ENCODE measurements around the gene PRTG. TPM values are rescaled to one million over a fixed set of nuclear protein-coding genes. Genes with fewer than 3 reads are reported as not detected.

Gene PRTG
- total RNA-seq, 4 donors from 2014 or later, result 0.42 to 1.9 (median 1.8) TPM

DNA sequence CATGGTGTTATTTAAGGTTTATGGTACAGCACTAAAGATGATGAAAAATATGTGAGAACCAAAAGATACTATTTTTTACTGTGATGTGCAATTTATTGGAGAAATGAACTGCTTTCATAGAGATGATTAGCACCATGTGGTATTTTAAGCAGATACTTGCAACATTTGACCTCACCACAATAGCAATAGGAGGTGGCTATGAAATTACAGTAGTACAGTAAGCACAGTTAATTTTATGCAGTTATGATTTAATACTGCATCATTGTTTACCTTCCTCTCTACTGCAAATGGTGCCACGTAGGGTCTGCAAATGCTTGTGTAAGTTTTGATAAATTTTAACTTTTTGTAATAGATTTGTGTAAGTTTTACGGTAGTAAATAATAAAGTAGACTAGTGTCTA, 168.9 kb downstream of the PRTG start:
- TF ChIP-seq POLR2AphosphoS5 (IDR thresholded peaks at IDR 0.05), result no peak
- TF ChIP-seq, protein P1, sequence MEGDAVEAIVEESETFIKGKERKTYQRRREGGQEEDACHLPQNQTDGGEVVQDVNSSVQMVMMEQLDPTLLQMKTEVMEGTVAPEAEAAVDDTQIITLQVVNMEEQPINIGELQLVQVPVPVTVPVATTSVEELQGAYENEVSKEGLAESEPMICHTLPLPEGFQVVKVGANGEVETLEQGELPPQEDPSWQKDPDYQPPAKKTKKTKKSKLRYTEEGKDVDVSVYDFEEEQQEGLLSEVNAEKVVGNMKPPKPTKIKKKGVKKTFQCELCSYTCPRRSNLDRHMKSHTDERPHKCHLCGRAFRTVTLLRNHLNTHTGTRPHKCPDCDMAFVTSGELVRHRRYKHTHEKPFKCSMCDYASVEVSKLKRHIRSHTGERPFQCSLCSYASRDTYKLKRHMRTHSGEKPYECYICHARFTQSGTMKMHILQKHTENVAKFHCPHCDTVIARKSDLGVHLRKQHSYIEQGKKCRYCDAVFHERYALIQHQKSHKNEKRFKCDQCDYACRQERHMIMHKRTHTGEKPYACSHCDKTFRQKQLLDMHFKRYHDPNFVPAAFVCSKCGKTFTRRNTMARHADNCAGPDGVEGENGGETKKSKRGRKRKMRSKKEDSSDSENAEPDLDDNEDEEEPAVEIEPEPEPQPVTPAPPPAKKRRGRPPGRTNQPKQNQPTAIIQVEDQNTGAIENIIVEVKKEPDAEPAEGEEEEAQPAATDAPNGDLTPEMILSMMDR (IDR thresholded peaks at IDR 0.05), result no peak
- no peak for TF ChIP-seq EP300 (IDR thresholded peaks at IDR 0.05)
- TF ChIP-seq POLR2A (IDR thresholded peaks at IDR 0.05; ENCODE audit: low read depth), result no peak
- intact Hi-C loops (cut with DNase I), result no loop called here
- no peak for DNase-seq (ENCODE audit: extremely low spot score)

DNA sequence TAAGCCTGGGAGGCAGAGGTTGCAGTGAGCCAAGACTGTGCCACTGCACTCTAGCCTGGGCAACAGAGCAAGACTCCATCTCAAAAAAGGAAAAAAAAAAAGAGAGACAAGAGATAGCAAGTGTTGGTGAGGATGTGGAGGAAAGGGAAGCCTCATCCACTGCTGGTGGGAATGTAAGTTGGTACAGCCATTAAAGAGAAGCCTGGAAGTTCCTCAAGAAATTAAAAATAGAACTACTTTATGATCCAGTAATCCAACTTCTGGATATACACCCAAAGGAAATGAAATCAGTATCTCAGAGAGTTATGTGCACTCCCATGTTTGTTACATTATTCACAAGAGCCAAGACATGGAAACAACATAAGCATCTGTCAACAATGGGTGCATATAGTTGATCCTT, 169.7 kb downstream of the PRTG start:
- intact Hi-C loops (cut with DNase I), result no loop called here
- Histone ChIP-seq H3K4me1 (no peaks in the 10 kb centered on the region), H3K9me3 (no peaks in the 10 kb centered on the region), H3K36me3 (no peaks in the 10 kb centered on the region), H3K4me3 (no peak overlapping the region), H3K27ac (replicated peaks in 1 of 4) (no peak overlapping the region), H3K27me3 (no peaks in the 10 kb centered on the region)
- TF ChIP-seq POLR2A (IDR thresholded peaks at IDR 0.05; ENCODE audit: low read depth) (no peak), EP300 (IDR thresholded peaks at IDR 0.05) (no peak), POLR2AphosphoS5 (IDR thresholded peaks at IDR 0.05) (no peak)
- TF ChIP-seq, protein P1 (IDR thresholded peaks at IDR 0.05), result no peak
- DNase-seq (ENCODE audit: extremely low spot score), result no peak

More for the DNA sequence above, 168.9 kb downstream of the PRTG start:
- H3K4me1 ChIP-seq, result no peaks in the 10 kb centered on the region
- no peaks in the 10 kb centered on the region for H3K27me3 ChIP-seq
- WGBS, result 97% methylated on average over 2 of the region's 2 CpGs
- no peak overlapping the region for H3K27ac ChIP-seq (replicated peaks in 1 of 4)
- no peak overlapping the region for H3K4me3 ChIP-seq
- H3K36me3 ChIP-seq, result no peaks in the 10 kb centered on the region
- H3K9me3 ChIP-seq, result no peaks in the 10 kb centered on the region

DNA sequence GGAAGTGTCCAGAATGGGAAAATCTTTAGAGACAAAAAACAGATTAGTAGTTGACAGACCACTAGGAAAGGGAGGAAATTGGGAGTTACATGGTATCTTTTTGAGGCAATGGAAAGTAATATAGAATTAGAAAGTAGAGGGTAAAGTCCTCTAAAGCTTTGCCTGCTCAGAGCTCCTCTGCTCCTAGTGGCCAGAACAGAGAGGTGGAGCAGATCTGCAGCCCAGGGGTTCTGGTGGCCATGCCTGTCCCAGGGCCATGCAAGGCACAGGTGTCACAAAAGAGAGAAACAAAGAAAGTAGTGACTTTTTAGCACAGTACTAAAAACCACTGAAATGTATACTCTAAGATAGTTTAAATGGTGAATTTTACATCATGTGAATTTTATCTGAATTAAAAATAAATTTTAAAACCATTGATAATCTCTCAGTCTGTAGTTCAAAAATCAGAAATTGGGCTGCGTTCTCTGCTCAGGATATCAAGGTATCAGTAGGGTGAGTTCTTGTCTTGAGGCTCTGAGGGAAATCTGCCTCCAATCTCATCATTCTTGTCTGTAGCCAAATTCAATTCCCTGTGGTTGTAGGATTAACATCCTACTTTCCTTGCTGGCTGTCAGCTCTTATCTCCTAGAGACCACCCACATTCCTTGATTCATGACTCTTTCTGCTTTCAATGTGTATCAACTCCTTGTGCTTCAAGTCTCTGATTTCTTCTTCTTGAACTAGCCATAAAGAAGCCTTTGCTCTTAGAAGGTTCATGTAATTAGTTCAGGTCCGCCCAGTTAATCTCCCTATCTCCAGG, 178.4 kb downstream of the PRTG start:
- H3K27ac ChIP-seq (replicated peaks in 1 of 4), result no peak overlapping the region
- no peaks in the 10 kb centered on the region for H3K36me3 ChIP-seq
- 100% methylated on average over 2 of the region's 2 CpGs for WGBS
- no peak for DNase-seq (ENCODE audit: extremely low spot score)
- intact Hi-C loops (cut with DNase I), result no loop called here
- peaks cover 0 to 9% (median 2%) of the 10 kb centered on the region in 4 donors for H3K9me3 ChIP-seq
- no peak overlapping the region for H3K4me3 ChIP-seq
- no peaks in the 10 kb centered on the region for H3K27me3 ChIP-seq
- no peak for TF ChIP-seq EP300 (IDR thresholded peaks at IDR 0.05)
- TF ChIP-seq POLR2A (IDR thresholded peaks at IDR 0.05; ENCODE audit: low read depth), result no peak
- TF ChIP-seq POLR2AphosphoS5 (IDR thresholded peaks at IDR 0.05), result no peak
- TF ChIP-seq, protein P1 (IDR thresholded peaks at IDR 0.05), result no peak
- H3K4me1 ChIP-seq, result no peaks in the 10 kb centered on the region

DNA sequence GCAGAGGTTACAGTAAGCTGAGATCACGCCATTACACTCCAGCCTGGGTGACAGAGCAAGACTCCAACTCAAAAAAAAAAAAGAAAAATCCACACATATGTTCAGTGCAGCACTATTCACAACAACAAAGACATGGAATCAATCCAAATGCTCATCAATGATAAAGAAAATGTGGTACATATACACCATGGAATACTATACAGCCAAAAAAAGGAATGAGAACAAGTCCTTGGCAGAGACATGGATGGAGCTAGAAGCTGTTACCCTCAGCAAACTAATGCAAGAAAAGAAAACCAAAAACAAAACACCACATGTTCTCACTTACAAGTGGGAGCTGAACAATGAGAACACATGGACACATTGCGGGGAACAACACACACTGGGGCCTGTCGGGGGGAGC, 180.4 kb downstream of the PRTG start:
- Histone ChIP-seq H3K36me3 (no peaks in the 10 kb centered on the region), H3K4me1 (no peaks in the 10 kb centered on the region), H3K9me3 (peaks cover 0 to 9% (median 2%) of the 10 kb centered on the region in 4 donors), H3K27me3 (no peaks in the 10 kb centered on the region), H3K27ac (replicated peaks in 1 of 4) (no peak overlapping the region), H3K4me3 (no peak overlapping the region)
- intact Hi-C loops (cut with DNase I), result no loop called here
- 91% methylated on average over 3 of the region's 3 CpGs for WGBS
- no peak for DNase-seq (ENCODE audit: extremely low spot score)
- TF ChIP-seq EP300 (IDR thresholded peaks at IDR 0.05), result no peak
- TF ChIP-seq POLR2AphosphoS5 (IDR thresholded peaks at IDR 0.05), result no peak
- TF ChIP-seq, protein P1 (IDR thresholded peaks at IDR 0.05), result no peak
- no peak for TF ChIP-seq POLR2A (IDR thresholded peaks at IDR 0.05; ENCODE audit: low read depth)

Small RNA genes lying within 50 kb of the gene (small RNA-seq; reads per million reads assigned to genes)
- 0 reads per million in 3 donors for gene AC009997.1

Other genes with a start within 250 kb of the PRTG start
- 1 to 10 TPM in 3 of 4 donors, under 1 TPM in 1; 0.50 to 2.1 (median 1.4) TPM for gene DNAAF4, start 234.9 kb downstream of the PRTG start, total RNA-seq
- 10 to 100 TPM; 13.6 to 20.7 (median 16.7) TPM for gene PYGO1, start 154.8 kb downstream of the PRTG start, total RNA-seq